MCF 10A (cell line): ENCODE results near the gene STXBP4. TPM values are rescaled to one million over a fixed set of nuclear protein-coding genes. Genes with fewer than 3 reads are reported as not detected.

ENCODE experiments used
- BruUV-seq: library from RNA; stranded (reverse); fragments of 400-500 nt; replicated peaks from 2 replicates; lab custom pipeline; 2021; lab: Mats Ljungman, UMichigan
- CTCF ChIA-PET: fragments of 300-600 bp; sonication (Branson Sonifier 250); formaldehyde crosslinking; extraction: SDS; loops from one replicate; lab custom pipeline; 2021; ENCODE audit warnings: antibody characterized with exemption, inconsistent platforms; lab: Yijun Ruan, JAX
- POLR2A ChIA-PET: fragments of 300-600, 350-650 bp; sonication (Branson Sonifier 250); formaldehyde crosslinking; extraction: SDS; loops from one replicate; lab custom pipeline; 2020; ENCODE audit warnings: antibody characterized with exemption, inconsistent platforms; lab: Yijun Ruan, JAX
- DNase-seq: peaks from one replicate; pipeline ENCODE4 v3.0.0-alpha.2; 2018; ENCODE audit not compliant: unreplicated experiment
- H3K27ac Mint-ChIP-seq: one replicate; pipeline ENCODE4 v1.8.0; 2022; ENCODE audit warnings: mild to moderate bottlenecking, low read depth, mixed read lengths; ENCODE audit not compliant: unreplicated experiment
- H3K27me3 Mint-ChIP-seq: one replicate; pipeline ENCODE4 v1.8.0; 2022; ENCODE audit warnings: mixed read lengths; ENCODE audit not compliant: insufficient read depth, unreplicated experiment
- H3K36me3 Mint-ChIP-seq: one replicate; pipeline ENCODE4 v1.8.0; 2022; ENCODE audit warnings: mild to moderate bottlenecking, moderate library complexity, mixed read lengths; ENCODE audit not compliant: insufficient read depth, unreplicated experiment
- H3K4me1 Mint-ChIP-seq: one replicate; pipeline ENCODE4 v1.8.0; 2022; ENCODE audit warnings: mixed read lengths; ENCODE audit not compliant: insufficient read depth, unreplicated experiment
- H3K4me3 Mint-ChIP-seq: one replicate; pipeline ENCODE4 v1.8.0; 2022; ENCODE audit warnings: mild to moderate bottlenecking, moderate library complexity, mixed read lengths; ENCODE audit not compliant: unreplicated experiment
- H3K9me3 Mint-ChIP-seq: one replicate; pipeline ENCODE4 v1.8.0; 2022; ENCODE audit warnings: mixed read lengths; ENCODE audit not compliant: unreplicated experiment
- CTCF ChIP-seq: fragments of 200-600 bp; IDR thresholded peaks from one replicate; pipeline ENCODE4 v1.8.0; 2022; ENCODE audit warnings: antibody characterized with exemption, mild to moderate bottlenecking; ENCODE audit not compliant: unreplicated experiment
- intact Hi-C: fragments of 100-400 bp; cut with micrococcal nuclease; formaldehyde crosslinking; loops from 2 replicates; pipeline ENCODE4 v1.14.1; 2022
- total RNA-seq: library from RNA; stranded (reverse); gene quantifications from 2 replicates; pipeline ENCODE4 v1.2.3, GENCODE V29; 2022

STXBP4 gene
- total RNA-seq, 1 experiment from 2014 or later = 6.7 TPM

GRCh38 chr17:54991567-54991966 is 23.0 kb downstream of the STXBP4 start:
- Mint-ChIP-seq H3K4me1 (no peaks in the 10 kb centered on the region), H3K27me3 (no peaks in the 10 kb centered on the region), H3K4me3 (no peak overlapping the region), H3K27ac (no peak overlapping the region), H3K9me3 (no peaks in the 10 kb centered on the region), H3K36me3 (peaks cover 7% of the 10 kb centered on the region)
- TF ChIP-seq CTCF = no peak
- no TSS peak for BruUV-seq
- POLR2A ChIA-PET = interaction anchor here (1.8 kb wide), 1 partner anchor 22 kb away, joined by 4 read pairs; no protein-coding TSS in a partner anchor
- intact Hi-C loops = no loop called here
- CTCF ChIA-PET = interaction anchor here (0.6 to 6.7 kb wide), 14 partner anchors 8 to 1411 kb away, joined by 3 to 154 read pairs (median 6); no protein-coding TSS in a partner anchor
- DNase-seq = no peak

- Mint-ChIP-seq H3K27me3 (no peaks in the 10 kb centered on the region), H3K9me3 (no peaks in the 10 kb centered on the region), H3K4me1 (no peaks in the 10 kb centered on the region), H3K4me3 (no peak overlapping the region), H3K27ac (no peak overlapping the region), H3K36me3 (peaks cover 7% of the 10 kb centered on the region)
- no TSS peak for BruUV-seq
- CTCF ChIA-PET = interaction anchor here (0.6 to 6.7 kb wide), 51 partner anchors 9 to 1901 kb away, joined by 3 to 154 read pairs (median 4); partner anchors contain the start of gene SMIM36
- DNase-seq = peak; percentile 63
- intact Hi-C loops = loop anchor here (1.0 kb wide), 3 partner anchors 303 to 521 kb away; no protein-coding TSS in a partner anchor
- peak; percentile 61 for TF ChIP-seq CTCF
- POLR2A ChIA-PET = interaction anchor here (1.8 kb wide), 1 partner anchor 24 kb away, joined by 4 read pairs; no protein-coding TSS in a partner anchor
Measured at GRCh38 chr17:54992797-54993639, 24.5 kb downstream of the STXBP4 start.

DNA sequence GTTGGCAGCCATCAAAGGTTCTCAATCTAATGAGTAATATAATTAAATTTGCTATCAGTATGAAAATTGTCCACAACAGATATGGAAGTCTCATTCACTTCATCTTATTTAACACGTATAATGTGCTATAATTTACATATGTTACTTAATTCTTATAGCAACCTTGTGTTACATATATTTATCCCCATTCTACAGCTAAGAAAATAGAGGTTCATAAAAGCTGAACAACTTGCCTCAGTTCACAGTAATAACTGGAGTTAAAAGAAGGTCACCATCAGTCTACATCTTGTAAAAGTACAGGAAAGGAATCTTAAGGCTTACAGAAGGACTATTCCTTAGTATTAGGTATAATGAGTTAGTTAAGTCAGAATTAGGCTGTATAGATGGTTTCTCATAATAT is 27.9 kb downstream of the STXBP4 start:
- BruUV-seq = no TSS peak
- intact Hi-C loops = no loop called here
- Mint-ChIP-seq H3K4me3 (no peak overlapping the region), H3K27me3 (no peaks in the 10 kb centered on the region), H3K27ac (no peak overlapping the region), H3K9me3 (no peaks in the 10 kb centered on the region), H3K36me3 (peaks cover 7% of the 10 kb centered on the region), H3K4me1 (no peaks in the 10 kb centered on the region)
- ChIA-PET POLR2A (no interaction called here), CTCF (interaction anchor here (0.6 to 6.7 kb wide), 4 partner anchors 300 to 605 kb away, joined by 3 to 154 read pairs (median 6); no protein-coding TSS in a partner anchor)
- TF ChIP-seq CTCF = no peak
- no peak for DNase-seq

DNA sequence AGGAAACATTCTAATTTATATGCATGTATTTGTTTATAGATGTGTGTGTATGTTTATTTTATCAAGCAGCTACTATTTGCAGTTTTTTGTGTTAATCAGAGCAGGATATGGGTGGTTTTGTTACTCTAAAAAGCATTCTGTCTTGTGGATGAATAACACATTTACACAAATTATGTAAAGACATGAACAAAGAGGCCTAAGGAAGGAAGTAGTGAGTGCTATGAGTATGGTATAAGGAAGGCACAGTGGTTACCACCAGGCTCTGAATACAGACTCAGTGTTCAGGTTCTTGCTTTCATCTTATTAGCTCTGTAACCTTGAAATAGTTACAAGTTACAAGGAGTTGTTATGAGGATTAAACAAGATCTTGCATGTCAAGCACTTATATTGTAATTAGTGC is 33.9 kb downstream of the STXBP4 start:
- POLR2A ChIA-PET = no interaction called here
- DNase-seq = no peak
- Mint-ChIP-seq H3K4me1 (no peaks in the 10 kb centered on the region), H3K27ac (no peak overlapping the region), H3K36me3 (no peaks in the 10 kb centered on the region), H3K27me3 (no peaks in the 10 kb centered on the region), H3K4me3 (no peak overlapping the region), H3K9me3 (no peaks in the 10 kb centered on the region)
- no TSS peak for BruUV-seq
- CTCF ChIA-PET = interaction anchor here (0.7 to 2.7 kb wide), 3 partner anchors 9 to 236 kb away, joined by 3 to 13 read pairs (median 3); no protein-coding TSS in a partner anchor
- intact Hi-C loops = no loop called here
- no peak for TF ChIP-seq CTCF
